ENCODE measurements around the gene RGMB. TPM values are rescaled to one million over a fixed set of nuclear protein-coding genes. Genes with fewer than 3 reads are reported as not detected.

RGMB gene
- total RNA-seq, 2 donors from 2014 or later, result 60.2 to 71.6 TPM

DNA sequence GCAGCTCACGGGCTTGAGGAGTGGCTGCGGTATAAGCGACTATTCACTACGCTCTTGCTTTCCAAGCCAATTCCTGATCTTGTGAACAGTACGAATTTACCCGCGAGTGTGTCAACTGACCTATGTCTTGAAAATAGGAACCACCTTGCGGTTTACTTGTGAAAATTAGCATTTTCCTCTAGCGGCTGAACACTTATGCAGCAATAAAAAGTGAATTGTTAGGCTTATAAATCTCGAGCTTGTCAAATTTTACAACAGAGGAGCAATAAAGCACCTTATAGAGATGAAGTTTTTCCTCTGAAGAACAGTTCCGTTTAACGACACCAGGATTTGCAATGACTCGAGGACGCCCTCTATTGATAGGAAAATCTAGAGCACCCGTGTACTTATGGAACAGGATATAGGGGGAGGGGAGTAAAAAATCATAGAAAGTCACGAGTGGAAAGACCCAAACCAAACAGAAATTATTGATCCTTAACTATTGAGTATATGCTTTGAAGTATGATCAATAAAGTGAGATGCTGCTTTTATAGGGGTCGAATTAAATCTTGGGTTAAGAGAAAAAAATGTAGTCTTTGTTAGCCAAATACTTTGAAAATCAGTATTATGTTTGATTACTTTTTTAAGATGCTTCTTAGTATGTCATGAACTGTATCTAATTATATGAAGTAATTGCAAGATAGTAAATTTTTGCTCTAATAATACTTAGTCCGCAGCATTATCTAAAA, 1.9 kb upstream of the RGMB start:
- Mint-ChIP-seq H3K9me3 (no peaks in the 10 kb centered on the region), H3K27me3 (ENCODE audit: insufficient read depth) (no peaks in the 10 kb centered on the region), H3K27ac (peak overlapping the region; percentile 18), H3K4me3 (peak overlapping the region; percentile 97), H3K36me3 (ENCODE audit: low read depth) (peaks cover 26% of the 10 kb centered on the region), H3K4me1 (peaks cover 43% of the 10 kb centered on the region)
- 1 to 2% methylated on average over 16 to 17 of the region's 18 CpGs for WGBS, 2 experiments (ENCODE audit: insufficient coverage in 1 of 2, insufficient read length in 1 of 2)
- H3K4me1 ChIP-seq (ENCODE audit: control insufficient read depth, insufficient read depth, low read length), result peaks cover 3% of the 10 kb centered on the region
- TF ChIP-seq, protein P1, sequence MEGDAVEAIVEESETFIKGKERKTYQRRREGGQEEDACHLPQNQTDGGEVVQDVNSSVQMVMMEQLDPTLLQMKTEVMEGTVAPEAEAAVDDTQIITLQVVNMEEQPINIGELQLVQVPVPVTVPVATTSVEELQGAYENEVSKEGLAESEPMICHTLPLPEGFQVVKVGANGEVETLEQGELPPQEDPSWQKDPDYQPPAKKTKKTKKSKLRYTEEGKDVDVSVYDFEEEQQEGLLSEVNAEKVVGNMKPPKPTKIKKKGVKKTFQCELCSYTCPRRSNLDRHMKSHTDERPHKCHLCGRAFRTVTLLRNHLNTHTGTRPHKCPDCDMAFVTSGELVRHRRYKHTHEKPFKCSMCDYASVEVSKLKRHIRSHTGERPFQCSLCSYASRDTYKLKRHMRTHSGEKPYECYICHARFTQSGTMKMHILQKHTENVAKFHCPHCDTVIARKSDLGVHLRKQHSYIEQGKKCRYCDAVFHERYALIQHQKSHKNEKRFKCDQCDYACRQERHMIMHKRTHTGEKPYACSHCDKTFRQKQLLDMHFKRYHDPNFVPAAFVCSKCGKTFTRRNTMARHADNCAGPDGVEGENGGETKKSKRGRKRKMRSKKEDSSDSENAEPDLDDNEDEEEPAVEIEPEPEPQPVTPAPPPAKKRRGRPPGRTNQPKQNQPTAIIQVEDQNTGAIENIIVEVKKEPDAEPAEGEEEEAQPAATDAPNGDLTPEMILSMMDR (conservative IDR thresholded peaks at IDR 0.05), result peak; percentile 97
- H3K9me3 ChIP-seq (ENCODE audit: control insufficient read depth, low read length), result no peaks in the 10 kb centered on the region
- DNase-seq, result peak; percentile 83
- H3K27me3 ChIP-seq (ENCODE audit: control insufficient read depth, insufficient read depth, low read length, poor library complexity, severe bottlenecking), result no peaks in the 10 kb centered on the region
- H3K9ac ChIP-seq (ENCODE audit: extremely low read depth, low read length, poor library complexity, severe bottlenecking), result peak overlapping the region; percentile 84
- peak overlapping the region; percentile 50 for H3K27ac ChIP-seq (ENCODE audit: low read depth, low read length)
- peak overlapping the region; percentile 98 for H3K4me3 ChIP-seq (ENCODE audit: low read length)
- peaks cover 17% of the 10 kb centered on the region for H3K36me3 ChIP-seq (ENCODE audit: control insufficient read depth, insufficient read depth, low read length)

DNA sequence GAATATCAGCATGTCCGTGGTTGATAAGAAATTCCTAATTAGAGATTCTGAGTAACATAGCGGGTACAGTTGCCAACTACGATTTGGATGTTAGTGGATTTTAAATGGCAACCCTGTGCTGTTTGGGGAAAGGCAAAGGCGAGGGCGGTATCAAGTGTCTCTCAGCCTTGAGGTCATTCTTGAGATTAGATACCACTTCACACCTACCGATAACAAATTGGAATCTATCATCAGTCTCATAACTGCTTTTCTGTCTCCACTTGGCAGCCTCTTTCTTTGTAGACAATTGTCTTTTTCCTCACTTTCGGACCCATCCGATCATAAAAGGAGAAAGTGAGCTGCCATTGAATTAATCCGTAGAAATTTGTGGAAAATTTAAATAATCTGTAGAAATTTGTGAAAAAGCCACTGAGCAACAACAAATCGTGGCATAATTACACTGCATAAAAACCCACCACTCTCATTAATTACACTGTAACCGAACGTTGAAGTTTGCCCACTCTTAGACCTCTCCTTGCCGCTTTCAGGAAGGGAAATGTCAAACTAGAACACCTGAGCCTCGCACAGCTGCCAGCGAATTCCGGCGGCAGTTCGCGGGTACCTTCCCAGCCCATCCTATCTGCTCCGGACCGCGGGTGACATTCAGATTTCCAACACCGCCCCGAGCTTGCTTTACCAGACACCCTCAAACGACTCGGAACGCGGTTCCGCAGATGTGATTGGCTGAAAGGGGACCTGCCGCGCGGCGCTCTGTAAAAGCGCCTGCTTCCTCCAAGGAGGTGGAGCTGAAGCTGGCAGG, 849 bp upstream of the RGMB start:
- peaks cover 44% of the 10 kb centered on the region for H3K4me1 Mint-ChIP-seq
- DNase-seq, result peak; percentile 93
- H3K4me3 Mint-ChIP-seq, result peak overlapping the region; percentile 97
- peaks cover 24% of the 10 kb centered on the region for H3K36me3 ChIP-seq (ENCODE audit: control insufficient read depth, insufficient read depth, low read length)
- peak overlapping the region; percentile 92 for H3K27ac Mint-ChIP-seq
- H3K27me3 ChIP-seq (ENCODE audit: control insufficient read depth, insufficient read depth, low read length, poor library complexity, severe bottlenecking), result no peaks in the 10 kb centered on the region
- H3K9me3 ChIP-seq (ENCODE audit: control insufficient read depth, low read length), result no peaks in the 10 kb centered on the region
- H3K9ac ChIP-seq (ENCODE audit: extremely low read depth, low read length, poor library complexity, severe bottlenecking), result peak overlapping the region; percentile 84
- WGBS, 2 experiments (ENCODE audit: insufficient coverage in 1 of 2, insufficient read length in 1 of 2), result 17 to 24% methylated on average over 11 to 34 of the region's 34 CpGs
- H3K27me3 Mint-ChIP-seq (ENCODE audit: insufficient read depth), result no peaks in the 10 kb centered on the region
- H3K27ac ChIP-seq (ENCODE audit: low read depth, low read length), result peak overlapping the region; percentile 68
- H3K4me1 ChIP-seq (ENCODE audit: control insufficient read depth, insufficient read depth, low read length), result no peaks in the 10 kb centered on the region
- TF ChIP-seq, protein P1 (conservative IDR thresholded peaks at IDR 0.05), result no peak
- peak overlapping the region; percentile 98 for H3K4me3 ChIP-seq (ENCODE audit: low read length)
- H3K9me3 Mint-ChIP-seq, result no peaks in the 10 kb centered on the region
- H3K36me3 Mint-ChIP-seq (ENCODE audit: low read depth), result peaks cover 36% of the 10 kb centered on the region

DNA sequence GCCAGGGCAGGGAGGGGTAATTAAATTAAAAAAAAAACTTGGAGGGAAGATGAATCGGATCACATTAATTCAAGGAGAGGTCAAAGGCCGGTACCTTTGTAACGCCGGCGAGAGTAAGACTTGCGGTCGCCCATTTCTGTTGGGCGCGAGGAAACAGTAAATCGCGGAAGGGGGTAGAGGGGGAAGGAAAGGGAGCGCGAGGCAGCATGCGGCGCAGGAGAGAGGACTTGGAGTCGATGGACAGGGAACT, 324 bp upstream of the RGMB start:
- peaks cover 41% of the 10 kb centered on the region for H3K4me1 Mint-ChIP-seq
- peak overlapping the region; percentile 98 for H3K4me3 ChIP-seq (ENCODE audit: low read length)
- peak overlapping the region; percentile 97 for H3K4me3 Mint-ChIP-seq
- peak overlapping the region; percentile 68 for H3K27ac ChIP-seq (ENCODE audit: low read depth, low read length)
- H3K36me3 Mint-ChIP-seq (ENCODE audit: low read depth), result peaks cover 38% of the 10 kb centered on the region
- no peaks in the 10 kb centered on the region for H3K4me1 ChIP-seq (ENCODE audit: control insufficient read depth, insufficient read depth, low read length)
- peaks cover 29% of the 10 kb centered on the region for H3K36me3 ChIP-seq (ENCODE audit: control insufficient read depth, insufficient read depth, low read length)
- H3K9me3 Mint-ChIP-seq, result no peaks in the 10 kb centered on the region
- no peaks in the 10 kb centered on the region for H3K27me3 Mint-ChIP-seq (ENCODE audit: insufficient read depth)
- H3K27me3 ChIP-seq (ENCODE audit: control insufficient read depth, insufficient read depth, low read length, poor library complexity, severe bottlenecking), result no peaks in the 10 kb centered on the region
- 0% methylated on average over 11 to 16 of the region's 16 CpGs for WGBS, 2 experiments (ENCODE audit: insufficient coverage in 1 of 2, insufficient read length in 1 of 2)
- TF ChIP-seq, protein P1 (conservative IDR thresholded peaks at IDR 0.05), result no peak
- H3K9me3 ChIP-seq (ENCODE audit: control insufficient read depth, low read length), result no peaks in the 10 kb centered on the region
- peak overlapping the region; percentile 92 for H3K27ac Mint-ChIP-seq
- peak overlapping the region; percentile 53 for H3K9ac ChIP-seq (ENCODE audit: extremely low read depth, low read length, poor library complexity, severe bottlenecking)
- DNase-seq, result no peak
